ENCODE measurements around the gene CCDC88C.

CCDC88C gene

GRCh38 chr14:91265404-91265803 is 152.2 kb downstream of the CCDC88C start:
- Histone ChIP-seq H3K4me2 (ENCODE audit: low read length) (no peak overlapping the region), H3K4me3 (ENCODE audit: low read depth, low read length) (no peak overlapping the region), H3K27ac (no peak overlapping the region), H3K27me3 (ENCODE audit: control insufficient read depth, insufficient read depth, low read length) (no peaks in the 10 kb centered on the region), H3K79me2 (no peaks in the 10 kb centered on the region), H3K4me1 (peaks cover 20% of the 10 kb centered on the region), H3K9ac (no peak overlapping the region), H3K9me3 (ENCODE audit: control insufficient read depth, low read length) (no peaks in the 10 kb centered on the region), H3K36me3 (ENCODE audit: control insufficient read depth, insufficient read depth, low read length) (no peaks in the 10 kb centered on the region), H2AFZ (no peak overlapping the region)
- TF ChIP-seq, protein P1, sequence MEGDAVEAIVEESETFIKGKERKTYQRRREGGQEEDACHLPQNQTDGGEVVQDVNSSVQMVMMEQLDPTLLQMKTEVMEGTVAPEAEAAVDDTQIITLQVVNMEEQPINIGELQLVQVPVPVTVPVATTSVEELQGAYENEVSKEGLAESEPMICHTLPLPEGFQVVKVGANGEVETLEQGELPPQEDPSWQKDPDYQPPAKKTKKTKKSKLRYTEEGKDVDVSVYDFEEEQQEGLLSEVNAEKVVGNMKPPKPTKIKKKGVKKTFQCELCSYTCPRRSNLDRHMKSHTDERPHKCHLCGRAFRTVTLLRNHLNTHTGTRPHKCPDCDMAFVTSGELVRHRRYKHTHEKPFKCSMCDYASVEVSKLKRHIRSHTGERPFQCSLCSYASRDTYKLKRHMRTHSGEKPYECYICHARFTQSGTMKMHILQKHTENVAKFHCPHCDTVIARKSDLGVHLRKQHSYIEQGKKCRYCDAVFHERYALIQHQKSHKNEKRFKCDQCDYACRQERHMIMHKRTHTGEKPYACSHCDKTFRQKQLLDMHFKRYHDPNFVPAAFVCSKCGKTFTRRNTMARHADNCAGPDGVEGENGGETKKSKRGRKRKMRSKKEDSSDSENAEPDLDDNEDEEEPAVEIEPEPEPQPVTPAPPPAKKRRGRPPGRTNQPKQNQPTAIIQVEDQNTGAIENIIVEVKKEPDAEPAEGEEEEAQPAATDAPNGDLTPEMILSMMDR (IDR thresholded peaks at IDR 0.05): no peak

GRCh38 chr14:91264151-91265150 is 153.2 kb downstream of the CCDC88C start:
- peak overlapping the region; percentile 87 for H2AFZ ChIP-seq
- no peaks in the 10 kb centered on the region for H3K36me3 ChIP-seq (ENCODE audit: control insufficient read depth, insufficient read depth, low read length)
- peaks cover 10% of the 10 kb centered on the region for H3K4me1 ChIP-seq
- H3K4me2 ChIP-seq (ENCODE audit: low read length): peak overlapping the region; percentile 92
- H3K79me2 ChIP-seq: no peaks in the 10 kb centered on the region
- H3K4me3 ChIP-seq (ENCODE audit: low read depth, low read length): peak overlapping the region; percentile 45
- H3K9ac ChIP-seq: no peak overlapping the region
- no peaks in the 10 kb centered on the region for H3K9me3 ChIP-seq (ENCODE audit: control insufficient read depth, low read length)
- H3K27ac ChIP-seq: no peak overlapping the region
- TF ChIP-seq, protein P1 (IDR thresholded peaks at IDR 0.05): no peak
- no peaks in the 10 kb centered on the region for H3K27me3 ChIP-seq (ENCODE audit: control insufficient read depth, insufficient read depth, low read length)

DNA sequence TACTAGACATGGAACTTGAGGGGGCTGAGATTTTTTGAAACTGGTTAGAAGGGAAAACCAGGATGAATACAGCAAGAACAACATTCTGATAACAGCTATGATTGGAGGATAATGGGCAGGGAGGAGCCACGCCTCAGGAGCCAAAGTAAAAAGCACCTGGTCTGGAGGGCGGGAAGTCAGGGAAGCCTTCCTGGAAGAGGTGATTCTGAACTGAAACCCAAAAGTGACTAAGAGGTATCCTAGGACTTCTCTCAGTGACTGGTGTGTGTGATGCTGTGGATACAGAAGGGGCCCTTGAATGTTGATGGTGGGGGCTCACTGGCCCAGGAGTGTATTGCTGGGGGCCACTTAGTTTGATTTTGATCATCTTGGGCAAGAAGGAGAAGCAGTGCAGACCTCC is 154.3 kb downstream of the CCDC88C start:
- H3K4me3 ChIP-seq (ENCODE audit: low read depth, low read length): no peak overlapping the region
- H3K27ac ChIP-seq: no peak overlapping the region
- no peaks in the 10 kb centered on the region for H3K79me2 ChIP-seq
- H3K9me3 ChIP-seq (ENCODE audit: control insufficient read depth, low read length): no peaks in the 10 kb centered on the region
- no peak overlapping the region for H3K9ac ChIP-seq
- no peak overlapping the region for H3K4me2 ChIP-seq (ENCODE audit: low read length)
- no peak overlapping the region for H2AFZ ChIP-seq
- no peaks in the 10 kb centered on the region for H3K36me3 ChIP-seq (ENCODE audit: control insufficient read depth, insufficient read depth, low read length)
- TF ChIP-seq, protein P1 (IDR thresholded peaks at IDR 0.05): no peak
- H3K27me3 ChIP-seq (ENCODE audit: control insufficient read depth, insufficient read depth, low read length): no peaks in the 10 kb centered on the region
- peaks cover 3% of the 10 kb centered on the region for H3K4me1 ChIP-seq

DNA sequence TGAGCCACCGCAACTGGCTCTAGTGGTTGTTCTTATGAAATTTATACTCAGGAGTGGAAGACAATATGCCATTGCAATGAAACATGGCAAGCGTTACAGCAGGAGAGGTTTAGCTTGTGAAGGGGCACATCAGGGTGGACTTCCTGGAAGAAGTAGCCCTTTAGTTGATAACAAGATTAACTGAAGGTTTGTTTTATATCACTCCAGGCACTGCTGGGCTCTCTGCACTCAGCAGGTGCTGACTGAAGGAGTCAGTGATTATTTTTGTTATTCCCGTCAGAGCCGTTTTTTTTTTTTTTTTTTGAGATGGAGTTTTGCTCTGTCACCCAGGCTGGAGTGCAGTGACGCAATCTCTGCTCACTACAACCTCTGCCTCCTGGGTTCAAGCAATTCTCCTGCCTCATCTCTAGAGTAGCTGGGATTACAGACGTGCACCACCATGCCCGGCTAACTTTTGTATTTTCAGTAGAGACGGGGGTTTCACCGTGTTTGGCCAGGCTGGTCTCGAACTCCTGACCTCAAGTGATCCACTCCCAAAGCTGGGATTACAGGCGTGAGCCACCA is 155.6 kb downstream of the CCDC88C start:
- no peak overlapping the region for H3K9ac ChIP-seq
- H3K4me2 ChIP-seq (ENCODE audit: low read length): no peak overlapping the region
- H3K4me3 ChIP-seq (ENCODE audit: low read depth, low read length): no peak overlapping the region
- no peaks in the 10 kb centered on the region for H3K79me2 ChIP-seq
- H3K27me3 ChIP-seq (ENCODE audit: control insufficient read depth, insufficient read depth, low read length): no peaks in the 10 kb centered on the region
- H3K36me3 ChIP-seq (ENCODE audit: control insufficient read depth, insufficient read depth, low read length): no peaks in the 10 kb centered on the region
- H2AFZ ChIP-seq: no peak overlapping the region
- H3K9me3 ChIP-seq (ENCODE audit: control insufficient read depth, low read length): no peaks in the 10 kb centered on the region
- no peak overlapping the region for H3K27ac ChIP-seq
- peaks cover 9% of the 10 kb centered on the region for H3K4me1 ChIP-seq
- TF ChIP-seq, protein P1 (IDR thresholded peaks at IDR 0.05): no peak

Data from parathyroid adenoma (tissue), 2 donors.